ENCODE results near the gene HES7. TPM values are rescaled to one million over a fixed set of nuclear protein-coding genes. Genes with fewer than 3 reads are reported as not detected.
"Not testable (repeated sequence)": the region's sequence is repeated elsewhere in the genome, so short reads cannot be mapped to it uniquely, and the experiment has no call there.

HES7 gene
- total RNA-seq (not detected), polyA plus RNA-seq (not detected)

- TF ChIP-seq SP1 (IDR thresholded peaks at IDR 0.05): no peak
- Histone ChIP-seq H3K9me3 (ENCODE audit: control insufficient read depth in 4 of 4, low read length in 3 of 4) (no peaks in the 10 kb centered on the region), H3K27me3 (ENCODE audit: control insufficient read depth in 4 of 4, insufficient read depth in 4 of 4, low read length in 3 of 4) (peaks cover 5 to 16% (median 7%) of the 10 kb centered on the region in 4 donors), H3K36me3 (ENCODE audit: control insufficient read depth in 4 of 4, insufficient read depth in 3 of 4, low read depth in 1 of 4, low read length in 3 of 4) (no peaks in the 10 kb centered on the region), H3K4me1 (ENCODE audit: control insufficient read depth in 4 of 4, insufficient read depth in 4 of 4, low read length in 3 of 4) (peaks cover 26 to 69% (median 58%) of the 10 kb centered on the region in 4 donors), H3K9ac (ENCODE audit: low read depth in 1 of 2, low read length in 2 of 2) (no peak within 1 kb of the TSS), H3K27ac (ENCODE audit: low read depth in 1 of 2, low read length in 2 of 2) (no peak within 1 kb of the TSS), H3K4me3 (ENCODE audit: low read depth in 1 of 3, low read length in 3 of 3) (peak within 1 kb of the TSS in 1 of 3 donors; percentile 40)
- DNase-seq (ENCODE audit: low spot score): no peak
- 2% methylated on average over 29 of the region's 29 CpGs for WGBS
These were observed at the start of gene HES7 for GRCh38 chr17:8123695-8124349. Gene HES7, minus strand, starts transcription at chr17:8124106. Its CDS starts 22 bp downstream, at chr17:8124084.

- Histone ChIP-seq H3K4me1 (ENCODE audit: control insufficient read depth in 4 of 4, insufficient read depth in 4 of 4, low read length in 3 of 4) (peaks cover 2 to 31% (median 19%) of the 10 kb centered on the region in 4 donors), H3K9me3 (ENCODE audit: control insufficient read depth in 4 of 4, low read length in 3 of 4) (no peaks in the 10 kb centered on the region), H3K27me3 (ENCODE audit: control insufficient read depth in 4 of 4, insufficient read depth in 4 of 4, low read length in 3 of 4) (no peaks in the 10 kb centered on the region), H3K9ac (ENCODE audit: low read depth in 1 of 2, low read length in 2 of 2) (peak overlapping the region; percentile 63 to 96), H3K4me3 (ENCODE audit: low read depth in 1 of 3, low read length in 3 of 3) (peak overlapping the region in 2 of 3 donors; percentile 28 to 46), H3K27ac (ENCODE audit: low read depth in 1 of 2, low read length in 2 of 2) (peak overlapping the region; percentile 90 to 91), H3K36me3 (ENCODE audit: control insufficient read depth in 4 of 4, insufficient read depth in 3 of 4, low read depth in 1 of 4, low read length in 3 of 4) (no peaks in the 10 kb centered on the region)
- under 1% methylated on average over 23 of the region's 23 CpGs for WGBS
- TF ChIP-seq HNF4A (conservative IDR thresholded peaks at IDR 0.05) (peak; percentile 46 to 60), CTCF (IDR thresholded peaks at IDR 0.05; ENCODE audit: low read depth, low read length, missing input control) (no peak), REST (IDR thresholded peaks at IDR 0.05) (peak; percentile 85), YY1 (IDR thresholded peaks at IDR 0.05) (peak; percentile 90), JUND (IDR thresholded peaks at IDR 0.05) (peak; percentile 64 to 77), NR2F2 (IDR thresholded peaks at IDR 0.05) (peak; percentile 72), RAD21 (IDR thresholded peaks at IDR 0.05) (peak; percentile 37 to 57), EGR1 (IDR thresholded peaks at IDR 0.05; ENCODE audit: low read depth in 2 of 2) (peak; percentile 64 to 80), FOXA1 (IDR thresholded peaks at IDR 0.05) (peak; percentile 77), FOXA2 (IDR thresholded peaks at IDR 0.05) (peak; percentile 51), ATF3 (IDR thresholded peaks at IDR 0.05) (peak; percentile 89), ZBTB33 (IDR thresholded peaks at IDR 0.05) (peak; percentile 92), MAX (IDR thresholded peaks at IDR 0.05) (peak; percentile 79), TAF1 (conservative IDR thresholded peaks at IDR 0.05) (peak; percentile 76), RXRA (IDR thresholded peaks at IDR 0.05) (peak; percentile 68 to 81), SP1 (IDR thresholded peaks at IDR 0.05) (peak; percentile 93), GABPA (IDR thresholded peaks at IDR 0.05 in 1 of 2, conservative IDR thresholded peaks at IDR 0.05 in 1 of 2) (peak; percentile 32 to 74), HNF4G (IDR thresholded peaks at IDR 0.05) (no peak)
- DNase-seq (ENCODE audit: low spot score): peak; percentile 71
These were observed 49.4 kb upstream of the HES7 start for GRCh38 chr17:8173056-8173870.

GRCh38 chr17:8170186-8170585 is 46.3 kb upstream of the HES7 start:
- WGBS: 93% methylated on average over 19 of the region's 19 CpGs
- H3K27ac ChIP-seq (ENCODE audit: low read depth in 1 of 2, low read length in 2 of 2); H3K36me3 ChIP-seq (ENCODE audit: control insufficient read depth in 4 of 4, insufficient read depth in 3 of 4, low read depth in 1 of 4, low read length in 3 of 4); H3K9ac ChIP-seq (ENCODE audit: low read depth in 1 of 2, low read length in 2 of 2); H3K9me3 ChIP-seq (ENCODE audit: control insufficient read depth in 4 of 4, low read length in 3 of 4); H3K27me3 ChIP-seq (ENCODE audit: control insufficient read depth in 4 of 4, insufficient read depth in 4 of 4, low read length in 3 of 4); DNase-seq (ENCODE audit: low spot score); H3K4me3 ChIP-seq (ENCODE audit: low read depth in 1 of 3, low read length in 3 of 3): not testable (repeated sequence)
- peaks cover 0 to 12% (median 5%) of the 10 kb centered on the region in 4 donors for H3K4me1 ChIP-seq (ENCODE audit: control insufficient read depth in 4 of 4, insufficient read depth in 4 of 4, low read length in 3 of 4)
